Measurements from ENCODE around the gene MEPE. TPM values are rescaled to one million over a fixed set of nuclear protein-coding genes. Genes with fewer than 3 reads are reported as not detected.

Gene MEPE, protein sequence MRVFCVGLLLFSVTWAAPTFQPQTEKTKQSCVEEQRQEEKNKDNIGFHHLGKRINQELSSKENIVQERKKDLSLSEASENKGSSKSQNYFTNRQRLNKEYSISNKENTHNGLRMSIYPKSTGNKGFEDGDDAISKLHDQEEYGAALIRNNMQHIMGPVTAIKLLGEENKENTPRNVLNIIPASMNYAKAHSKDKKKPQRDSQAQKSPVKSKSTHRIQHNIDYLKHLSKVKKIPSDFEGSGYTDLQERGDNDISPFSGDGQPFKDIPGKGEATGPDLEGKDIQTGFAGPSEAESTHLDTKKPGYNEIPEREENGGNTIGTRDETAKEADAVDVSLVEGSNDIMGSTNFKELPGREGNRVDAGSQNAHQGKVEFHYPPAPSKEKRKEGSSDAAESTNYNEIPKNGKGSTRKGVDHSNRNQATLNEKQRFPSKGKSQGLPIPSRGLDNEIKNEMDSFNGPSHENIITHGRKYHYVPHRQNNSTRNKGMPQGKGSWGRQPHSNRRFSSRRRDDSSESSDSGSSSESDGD
- total RNA-seq (2021; ENCODE audit: unreplicated experiment) (not detected), Bru-seq, nascent RNA (not detected), BruChase-seq, experiment 1, labeled RNA remaining after a 2-hour chase (not detected), BruChase-seq, experiment 2, labeled RNA remaining after a 6-hour chase (not detected)
- not detected for polyA plus RNA-seq (2012; ENCODE audit: insufficient read length)
- long read RNA-seq: 0 reads

DNA sequence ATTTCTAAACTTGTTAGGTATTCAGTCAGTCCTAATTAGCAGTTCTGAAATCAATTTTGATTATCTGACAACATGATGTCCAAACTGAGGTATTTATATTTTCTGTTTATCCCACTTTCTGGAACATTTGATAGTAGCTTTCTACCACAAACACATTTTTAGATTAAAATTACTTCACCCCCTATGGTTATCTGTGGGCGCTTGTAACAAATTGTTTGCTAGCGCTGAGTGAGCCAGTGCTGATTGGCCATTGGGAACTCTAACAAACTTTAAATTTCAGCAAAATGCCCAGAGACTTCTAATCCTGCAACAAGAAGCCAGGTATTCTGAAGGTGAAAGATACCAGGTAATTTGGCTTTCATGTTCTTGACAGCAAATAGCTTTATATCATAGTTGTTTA is at the start of gene MEPE:
Gene MEPE, plus strand, starts transcription at position 301 of the 400 bp plus-strand sequence. CDS start 1,746 bp downstream, outside the sequence.
- in situ Hi-C loops (cut with HindIII; ENCODE audit: low pct_unique_long_range_greater_than_20kb, low sequenced_read_pairs): no loop called here

DNA sequence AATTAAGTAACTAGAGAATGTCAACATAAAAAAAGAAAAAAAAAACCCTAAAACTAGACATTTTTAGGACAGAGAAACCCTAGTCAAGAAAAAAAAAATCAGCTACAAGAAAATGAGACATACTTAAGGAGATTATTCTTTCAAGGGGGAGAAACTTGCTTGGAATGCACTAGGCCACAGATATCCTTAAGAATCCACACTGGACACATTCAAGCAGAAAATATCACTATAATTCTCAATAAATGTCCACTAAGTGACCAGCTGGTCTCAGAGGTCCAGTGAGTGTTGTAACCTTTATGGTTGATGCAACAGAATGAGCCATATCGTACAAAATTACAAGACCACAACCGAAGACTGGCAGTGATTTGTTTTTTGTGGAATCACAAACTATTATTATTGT is 49.0 kb upstream of the MEPE start:
- ChIA-PET POLR2A (no interaction called here), CTCF (no interaction called here)
- TF ChIP-seq POLR2AphosphoS5 (IDR thresholded peaks at IDR 0.05; ENCODE audit: low read depth, low read length) (no peak), SIN3A (IDR thresholded peaks at IDR 0.05; ENCODE audit: borderline replicate concordance, insufficient read depth, low read depth, low read length) (no peak), TCF7L2 (IDR thresholded peaks at IDR 0.05; ENCODE audit: low read depth, low read length) (no peak)
- TF ChIP-seq, protein P1, sequence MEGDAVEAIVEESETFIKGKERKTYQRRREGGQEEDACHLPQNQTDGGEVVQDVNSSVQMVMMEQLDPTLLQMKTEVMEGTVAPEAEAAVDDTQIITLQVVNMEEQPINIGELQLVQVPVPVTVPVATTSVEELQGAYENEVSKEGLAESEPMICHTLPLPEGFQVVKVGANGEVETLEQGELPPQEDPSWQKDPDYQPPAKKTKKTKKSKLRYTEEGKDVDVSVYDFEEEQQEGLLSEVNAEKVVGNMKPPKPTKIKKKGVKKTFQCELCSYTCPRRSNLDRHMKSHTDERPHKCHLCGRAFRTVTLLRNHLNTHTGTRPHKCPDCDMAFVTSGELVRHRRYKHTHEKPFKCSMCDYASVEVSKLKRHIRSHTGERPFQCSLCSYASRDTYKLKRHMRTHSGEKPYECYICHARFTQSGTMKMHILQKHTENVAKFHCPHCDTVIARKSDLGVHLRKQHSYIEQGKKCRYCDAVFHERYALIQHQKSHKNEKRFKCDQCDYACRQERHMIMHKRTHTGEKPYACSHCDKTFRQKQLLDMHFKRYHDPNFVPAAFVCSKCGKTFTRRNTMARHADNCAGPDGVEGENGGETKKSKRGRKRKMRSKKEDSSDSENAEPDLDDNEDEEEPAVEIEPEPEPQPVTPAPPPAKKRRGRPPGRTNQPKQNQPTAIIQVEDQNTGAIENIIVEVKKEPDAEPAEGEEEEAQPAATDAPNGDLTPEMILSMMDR (IDR thresholded peaks at IDR 0.05): no peak
- TF ChIP-seq, protein P2, sequence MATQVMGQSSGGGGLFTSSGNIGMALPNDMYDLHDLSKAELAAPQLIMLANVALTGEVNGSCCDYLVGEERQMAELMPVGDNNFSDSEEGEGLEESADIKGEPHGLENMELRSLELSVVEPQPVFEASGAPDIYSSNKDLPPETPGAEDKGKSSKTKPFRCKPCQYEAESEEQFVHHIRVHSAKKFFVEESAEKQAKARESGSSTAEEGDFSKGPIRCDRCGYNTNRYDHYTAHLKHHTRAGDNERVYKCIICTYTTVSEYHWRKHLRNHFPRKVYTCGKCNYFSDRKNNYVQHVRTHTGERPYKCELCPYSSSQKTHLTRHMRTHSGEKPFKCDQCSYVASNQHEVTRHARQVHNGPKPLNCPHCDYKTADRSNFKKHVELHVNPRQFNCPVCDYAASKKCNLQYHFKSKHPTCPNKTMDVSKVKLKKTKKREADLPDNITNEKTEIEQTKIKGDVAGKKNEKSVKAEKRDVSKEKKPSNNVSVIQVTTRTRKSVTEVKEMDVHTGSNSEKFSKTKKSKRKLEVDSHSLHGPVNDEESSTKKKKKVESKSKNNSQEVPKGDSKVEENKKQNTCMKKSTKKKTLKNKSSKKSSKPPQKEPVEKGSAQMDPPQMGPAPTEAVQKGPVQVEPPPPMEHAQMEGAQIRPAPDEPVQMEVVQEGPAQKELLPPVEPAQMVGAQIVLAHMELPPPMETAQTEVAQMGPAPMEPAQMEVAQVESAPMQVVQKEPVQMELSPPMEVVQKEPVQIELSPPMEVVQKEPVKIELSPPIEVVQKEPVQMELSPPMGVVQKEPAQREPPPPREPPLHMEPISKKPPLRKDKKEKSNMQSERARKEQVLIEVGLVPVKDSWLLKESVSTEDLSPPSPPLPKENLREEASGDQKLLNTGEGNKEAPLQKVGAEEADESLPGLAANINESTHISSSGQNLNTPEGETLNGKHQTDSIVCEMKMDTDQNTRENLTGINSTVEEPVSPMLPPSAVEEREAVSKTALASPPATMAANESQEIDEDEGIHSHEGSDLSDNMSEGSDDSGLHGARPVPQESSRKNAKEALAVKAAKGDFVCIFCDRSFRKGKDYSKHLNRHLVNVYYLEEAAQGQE (IDR thresholded peaks at IDR 0.05; ENCODE audit: insufficient read depth in 1 of 2, low read depth in 2 of 2, low read length in 1 of 2): no peak
- in situ Hi-C loops (cut with HindIII; ENCODE audit: low pct_unique_long_range_greater_than_20kb, low sequenced_read_pairs): no loop called here
- Histone ChIP-seq H3K36me3 (ENCODE audit: control insufficient read depth, insufficient read depth, low read length) (no peaks in the 10 kb centered on the region), H3K27ac (ENCODE audit: low read length) (no peak overlapping the region), H3K9me3 (ENCODE audit: control insufficient read depth, insufficient read depth, low read depth, low read length) (no peaks in the 10 kb centered on the region), H3K4me1 (ENCODE audit: control insufficient read depth, insufficient read depth, low read length) (no peaks in the 10 kb centered on the region), H3K27me3 (ENCODE audit: control insufficient read depth, insufficient read depth, low read length) (no peaks in the 10 kb centered on the region), H3K4me3 (ENCODE audit: low read depth in 2 of 2, low read length in 2 of 2) (no peak overlapping the region)
- ATAC-seq (no peak), DNase-seq (ENCODE audit: low read depth, low spot score) (no peak)
- intact Hi-C loops (cut with micrococcal nuclease; ENCODE audit: unreplicated experiment): no loop called here
- BruUV-seq (replicated peaks): no TSS peak

More for the DNA sequence above, at the start of gene MEPE:
- Histone ChIP-seq H3K9me3 (ENCODE audit: control insufficient read depth, insufficient read depth, low read depth, low read length) (no peaks in the 10 kb centered on the region), H3K27me3 (ENCODE audit: control insufficient read depth, insufficient read depth, low read length) (no peaks in the 10 kb centered on the region; the same call in none of the 2 replicates), H3K4me1 (ENCODE audit: control insufficient read depth, insufficient read depth, low read length) (no peaks in the 10 kb centered on the region), H3K4me3 (ENCODE audit: low read depth in 2 of 2, low read length in 2 of 2) (no peak within 1 kb of the TSS), H3K27ac (ENCODE audit: low read length) (no peak within 1 kb of the TSS), H3K36me3 (ENCODE audit: control insufficient read depth, insufficient read depth, low read length) (no peaks in the 10 kb centered on the region)
- ChIA-PET POLR2A (no interaction called here), CTCF (no interaction called here)
- no peak for ATAC-seq
- BruUV-seq (replicated peaks): no TSS peak
- intact Hi-C loops (cut with micrococcal nuclease; ENCODE audit: unreplicated experiment): no loop called here
- TF ChIP-seq, protein P2 (IDR thresholded peaks at IDR 0.05; ENCODE audit: insufficient read depth in 1 of 2, low read depth in 2 of 2, low read length in 1 of 2): no peak
- no peak for TF ChIP-seq SIN3A (IDR thresholded peaks at IDR 0.05; ENCODE audit: borderline replicate concordance, insufficient read depth, low read depth, low read length)
- no peak for TF ChIP-seq POLR2AphosphoS5 (IDR thresholded peaks at IDR 0.05; ENCODE audit: low read depth, low read length)
- TF ChIP-seq TCF7L2 (IDR thresholded peaks at IDR 0.05; ENCODE audit: low read depth, low read length): no peak
- TF ChIP-seq, protein P1 (IDR thresholded peaks at IDR 0.05): no peak
- no peak for DNase-seq (ENCODE audit: low read depth, low spot score)

All from Panc1 (cell line).